Fibroblast of villous mesenchyme (primary cell): Measurements from ENCODE around the gene SKAP1. TPM values are rescaled to one million over a fixed set of nuclear protein-coding genes. Genes with fewer than 3 reads are reported as not detected.

Experiments used
- DNase-seq: peaks from one replicate; pipeline ENCODE4 v3.0.0-alpha.2; 2010; ENCODE audit warnings: low read depth
- H3K4me3 ChIP-seq: 2 replicates; pipeline ENCODE4 v1.5.1; 2011; ENCODE audit warnings: low read depth, mild to moderate bottlenecking, low read length
- total RNA-seq: library from RNA; depleted of rRNA; stranded (reverse); fragments of >200 nt; gene quantifications from 2 replicates; pipeline ENCODE4 v1.2.3, GENCODE V29; 2012
- TF ChIP-seq, protein P1 (sequence below): IDR thresholded peaks from 2 replicates; pipeline ENCODE4 v1.5.1; 2012; ENCODE audit warnings: low read depth, mild to moderate bottlenecking, low read length; ENCODE audit not compliant: insufficient read depth

The SKAP1 gene
- total RNA-seq, 1 donor: not detected

DNA sequence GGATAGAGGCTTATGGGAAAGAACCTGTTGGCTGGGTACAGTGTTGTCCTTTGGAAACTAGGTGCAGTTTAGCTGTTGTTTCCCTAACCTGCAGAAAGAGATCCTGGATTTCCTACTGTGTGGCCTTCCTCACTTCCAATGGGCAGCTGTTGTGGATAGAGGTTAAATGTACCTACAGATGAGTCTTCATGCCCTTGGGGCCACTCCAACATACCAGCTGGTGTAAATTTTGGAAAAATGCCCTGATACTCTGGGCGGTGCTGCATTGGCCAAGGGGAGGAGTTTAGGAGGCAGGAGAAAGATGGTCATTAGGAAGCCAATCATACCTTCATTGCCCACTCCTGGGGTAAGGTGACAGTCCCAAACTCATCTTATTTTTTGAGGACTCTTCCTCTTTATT is 252.2 kb downstream of the SKAP1 start:
- TF ChIP-seq, protein P1, sequence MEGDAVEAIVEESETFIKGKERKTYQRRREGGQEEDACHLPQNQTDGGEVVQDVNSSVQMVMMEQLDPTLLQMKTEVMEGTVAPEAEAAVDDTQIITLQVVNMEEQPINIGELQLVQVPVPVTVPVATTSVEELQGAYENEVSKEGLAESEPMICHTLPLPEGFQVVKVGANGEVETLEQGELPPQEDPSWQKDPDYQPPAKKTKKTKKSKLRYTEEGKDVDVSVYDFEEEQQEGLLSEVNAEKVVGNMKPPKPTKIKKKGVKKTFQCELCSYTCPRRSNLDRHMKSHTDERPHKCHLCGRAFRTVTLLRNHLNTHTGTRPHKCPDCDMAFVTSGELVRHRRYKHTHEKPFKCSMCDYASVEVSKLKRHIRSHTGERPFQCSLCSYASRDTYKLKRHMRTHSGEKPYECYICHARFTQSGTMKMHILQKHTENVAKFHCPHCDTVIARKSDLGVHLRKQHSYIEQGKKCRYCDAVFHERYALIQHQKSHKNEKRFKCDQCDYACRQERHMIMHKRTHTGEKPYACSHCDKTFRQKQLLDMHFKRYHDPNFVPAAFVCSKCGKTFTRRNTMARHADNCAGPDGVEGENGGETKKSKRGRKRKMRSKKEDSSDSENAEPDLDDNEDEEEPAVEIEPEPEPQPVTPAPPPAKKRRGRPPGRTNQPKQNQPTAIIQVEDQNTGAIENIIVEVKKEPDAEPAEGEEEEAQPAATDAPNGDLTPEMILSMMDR: no peak

DNA sequence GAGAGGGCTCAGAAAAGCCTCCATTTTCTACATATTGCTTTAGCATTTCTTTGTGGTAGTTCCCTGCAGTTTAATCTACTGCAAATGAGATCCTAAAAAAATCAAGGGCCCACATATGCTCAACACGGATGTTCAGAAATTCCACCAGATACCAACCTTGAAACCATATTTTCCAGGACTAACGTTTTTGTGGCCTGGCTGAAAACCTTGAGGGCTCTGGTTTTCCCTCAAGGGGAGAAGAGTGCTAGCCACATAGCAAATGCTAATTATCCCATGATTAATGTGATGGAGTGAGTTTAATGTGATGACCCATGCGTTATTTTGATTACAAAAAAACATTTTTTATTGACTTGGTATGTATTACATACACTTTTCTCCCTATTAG is 253.6 kb downstream of the SKAP1 start:
- TF ChIP-seq, protein P1: no peak
- no peak overlapping the region for H3K4me3 ChIP-seq
- no peak for DNase-seq

More for the DNA sequence above, 252.2 kb downstream of the SKAP1 start:
- no peak overlapping the region for H3K4me3 ChIP-seq
- DNase-seq: no peak

DNA sequence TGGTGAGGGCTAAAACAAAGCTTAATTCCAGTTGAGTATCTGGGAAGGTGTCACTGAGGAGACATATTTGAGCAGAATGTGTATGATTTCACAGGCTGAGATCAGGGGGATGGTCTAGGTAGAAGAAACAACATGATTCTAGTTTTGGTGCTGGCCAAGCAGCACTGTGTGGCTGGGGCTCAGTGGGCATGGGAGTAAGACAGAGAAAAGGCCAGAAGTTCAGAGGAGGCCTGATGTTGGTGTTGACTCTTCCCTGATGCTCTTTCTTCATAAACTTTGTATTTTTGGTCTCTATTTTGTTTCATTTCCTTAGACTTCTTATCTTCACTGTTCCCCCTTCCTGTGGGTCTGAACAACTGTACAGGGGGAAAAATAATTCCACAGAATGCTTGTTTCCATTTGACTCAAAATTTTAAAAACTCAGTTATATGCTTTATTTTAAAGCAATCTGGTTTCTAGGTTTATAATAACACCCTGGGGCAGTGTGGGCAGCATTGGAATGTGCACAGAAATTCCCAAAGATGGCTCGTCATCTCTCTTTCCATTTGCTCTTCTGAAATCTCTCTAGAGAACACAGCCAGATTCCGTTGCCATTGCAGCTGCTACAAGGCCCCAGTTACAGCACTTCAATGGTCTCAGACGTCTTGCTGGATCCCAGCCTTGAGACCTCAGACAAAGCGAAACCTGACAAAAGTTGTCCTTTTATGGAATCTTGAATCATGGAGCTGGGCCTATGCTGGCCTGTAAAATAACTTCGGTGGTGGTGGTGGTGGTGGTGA is 254.1 kb downstream of the SKAP1 start:
- no peak for DNase-seq

DNA sequence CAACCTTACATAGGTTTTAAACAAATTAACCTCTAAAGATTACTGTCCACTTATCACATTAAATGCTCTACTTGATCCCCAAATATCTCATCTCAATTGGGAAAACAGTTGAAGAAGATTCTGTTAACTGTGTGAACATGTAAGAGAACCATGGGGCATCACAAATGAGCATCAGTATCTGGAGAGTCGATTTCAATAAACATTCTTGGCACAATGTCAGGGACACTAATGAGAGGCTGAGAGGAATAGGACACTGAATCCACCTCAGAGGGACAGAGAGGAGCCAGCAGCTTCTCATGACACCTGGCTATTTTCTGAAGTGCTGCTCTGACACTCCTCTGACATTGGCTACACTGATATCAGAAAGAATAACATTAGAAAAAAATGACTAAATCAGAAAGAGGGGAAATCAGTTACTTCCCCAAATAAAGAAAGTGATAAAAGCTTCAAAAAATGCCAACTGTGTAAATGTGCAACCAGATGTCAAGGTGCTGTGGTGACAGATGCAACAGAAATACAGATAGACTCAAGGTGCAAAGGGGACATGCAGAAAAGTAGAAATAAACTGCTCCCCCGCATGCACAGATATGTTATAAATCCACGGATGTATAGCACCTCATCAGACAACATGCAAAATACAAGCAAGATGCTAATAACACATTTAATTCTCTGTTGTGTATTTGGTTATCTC is 255.0 kb downstream of the SKAP1 start:
- DNase-seq: no peak
- no peak overlapping the region for H3K4me3 ChIP-seq
- TF ChIP-seq, protein P1: no peak

More for the DNA sequence above, 254.1 kb downstream of the SKAP1 start:
- TF ChIP-seq, protein P1: no peak
- H3K4me3 ChIP-seq: no peak overlapping the region

DNA sequence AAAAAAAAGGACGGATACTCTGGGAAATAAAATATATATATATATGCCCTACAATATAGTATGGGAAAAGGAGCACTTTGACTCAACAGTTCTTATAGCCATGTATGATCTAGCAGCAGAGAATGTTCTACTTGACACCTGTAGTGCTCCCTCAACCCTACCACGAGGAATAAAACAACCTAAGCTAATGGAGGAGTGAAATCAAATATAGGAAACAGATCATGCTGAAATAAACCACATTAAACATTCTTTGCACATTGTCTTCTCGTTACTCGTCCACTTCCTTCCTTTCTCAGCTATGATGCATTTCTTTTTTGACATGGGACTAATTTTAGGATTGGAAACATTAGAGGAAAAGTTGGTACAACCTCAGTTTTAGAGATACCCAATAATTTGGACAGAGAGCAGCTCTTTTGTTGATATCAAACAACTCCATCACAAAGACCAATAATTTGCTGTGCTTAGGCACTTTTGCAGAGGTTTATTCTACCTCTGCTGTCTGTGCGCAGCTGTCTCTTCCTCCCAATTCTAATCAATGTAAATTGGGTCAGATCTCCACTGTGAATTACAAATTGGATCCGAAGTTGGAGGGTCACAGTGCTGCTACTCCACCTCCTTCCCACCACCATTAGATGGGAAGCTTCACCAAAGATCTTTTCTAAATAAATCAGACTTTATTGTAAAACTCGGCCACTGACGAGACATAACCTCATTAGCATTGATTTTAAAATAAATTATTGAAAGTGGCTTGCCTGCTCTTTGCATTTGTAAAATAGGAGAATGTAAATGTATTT is 256.6 kb downstream of the SKAP1 start:
- TF ChIP-seq, protein P1: no peak
- no peak for DNase-seq
- H3K4me3 ChIP-seq: no peak overlapping the region

DNA sequence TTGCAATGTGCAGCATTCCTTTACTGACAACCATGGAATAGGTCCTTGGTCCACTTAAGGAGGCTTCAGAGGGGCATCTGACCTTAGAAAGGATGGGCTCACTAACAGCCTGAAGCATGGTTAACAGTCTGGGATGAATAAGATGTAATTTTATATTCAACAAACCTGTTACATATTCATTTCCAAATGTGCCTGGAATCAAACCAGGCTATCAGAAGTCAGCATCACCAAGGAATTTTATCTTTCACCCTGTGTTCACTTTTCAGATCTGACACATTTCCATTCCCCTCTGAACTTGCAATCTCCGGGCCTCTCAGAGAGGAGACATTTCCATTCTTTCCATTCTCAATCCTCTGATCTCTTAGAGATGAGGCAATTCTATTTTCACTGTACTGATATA is 260.1 kb downstream of the SKAP1 start:
- no peak overlapping the region for H3K4me3 ChIP-seq
- no peak for DNase-seq
- TF ChIP-seq, protein P1: no peak
